Inferior parietal cortex (tissue), 1 donor: Measurements from ENCODE around the gene VPS26B.
"Not testable (repeated sequence)": the region's sequence is repeated elsewhere in the genome, so short reads cannot be mapped to it uniquely, and the experiment has no call there.

Experiments
- DNase-seq: peaks from one replicate; pipeline ENCODE4 v3.0.0-alpha.2; 2016; ENCODE audit errors: extremely low spot score

VPS26B gene

GRCh38 chr11:134281635-134282034, 57.2 kb downstream of the VPS26B start:
- DNase-seq, result not testable (repeated sequence)

DNA sequence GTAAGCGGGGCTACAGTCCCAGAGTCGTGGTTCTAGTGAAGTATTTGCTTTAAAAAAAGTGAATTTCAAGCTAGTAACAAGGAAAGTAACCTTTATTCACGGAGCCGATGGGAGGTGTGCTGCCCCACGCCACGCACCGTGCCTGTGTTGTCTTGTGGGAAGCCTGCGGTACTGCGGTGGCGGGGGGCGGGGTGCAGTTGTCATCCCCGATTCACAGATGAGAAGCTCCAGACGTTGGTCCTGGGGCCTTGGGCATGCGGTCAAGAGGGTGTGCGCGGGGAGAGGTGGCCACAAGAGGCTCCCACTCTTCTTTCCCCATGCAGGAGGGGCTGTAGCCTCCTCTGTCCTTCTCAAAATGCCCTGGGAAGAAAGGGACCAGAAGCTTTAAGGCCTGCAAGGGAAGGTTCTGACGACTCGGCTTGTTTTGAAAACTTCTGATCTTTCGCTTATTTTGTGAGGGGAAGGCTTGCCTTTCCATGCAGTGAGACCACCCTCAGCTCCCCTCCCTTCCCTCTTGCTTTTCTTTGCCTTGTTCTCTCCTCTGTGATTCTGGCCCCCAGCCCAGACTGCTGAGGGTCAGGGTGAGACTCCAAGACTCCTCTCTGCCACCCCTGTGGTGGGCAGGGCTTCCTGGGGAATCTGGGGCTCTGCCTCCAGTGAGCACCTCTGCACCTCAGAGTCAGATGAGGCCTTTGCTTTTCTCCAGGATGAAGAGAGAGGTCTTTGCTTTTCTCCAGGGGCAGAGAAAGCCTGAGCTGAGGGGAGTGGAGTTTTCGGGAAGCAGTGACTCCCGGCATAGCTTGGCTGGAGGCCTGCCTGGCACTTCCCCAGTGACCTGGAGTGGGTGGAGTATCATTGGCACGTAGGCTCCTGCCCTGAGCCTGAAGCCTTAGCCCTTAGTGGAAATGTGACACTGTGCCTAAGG, 57.9 kb downstream of the VPS26B start:
- no peak for DNase-seq

- no peak for DNase-seq
These were observed 59.2 kb downstream of the VPS26B start for GRCh38 chr11:134283461-134284230.

DNA sequence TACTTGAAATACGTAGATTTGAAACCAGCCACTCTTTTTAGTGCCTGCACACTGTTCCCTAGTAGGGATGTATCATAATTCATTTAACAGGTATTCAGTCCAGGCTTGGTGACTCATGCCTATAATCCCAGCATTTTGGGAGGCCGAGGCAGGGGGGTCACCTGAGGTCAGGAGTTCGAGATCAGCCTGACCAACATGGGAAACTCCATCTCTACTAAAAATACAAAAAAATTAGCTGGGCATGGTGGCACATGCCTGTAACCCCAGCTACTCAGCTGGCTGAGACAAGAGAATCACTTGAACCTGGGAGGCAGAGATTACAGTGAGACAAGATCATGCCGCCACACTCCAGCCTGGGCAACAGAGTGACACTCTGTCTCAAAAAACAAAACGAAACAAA, 59.9 kb downstream of the VPS26B start:
- DNase-seq, result not testable (repeated sequence)

DNA sequence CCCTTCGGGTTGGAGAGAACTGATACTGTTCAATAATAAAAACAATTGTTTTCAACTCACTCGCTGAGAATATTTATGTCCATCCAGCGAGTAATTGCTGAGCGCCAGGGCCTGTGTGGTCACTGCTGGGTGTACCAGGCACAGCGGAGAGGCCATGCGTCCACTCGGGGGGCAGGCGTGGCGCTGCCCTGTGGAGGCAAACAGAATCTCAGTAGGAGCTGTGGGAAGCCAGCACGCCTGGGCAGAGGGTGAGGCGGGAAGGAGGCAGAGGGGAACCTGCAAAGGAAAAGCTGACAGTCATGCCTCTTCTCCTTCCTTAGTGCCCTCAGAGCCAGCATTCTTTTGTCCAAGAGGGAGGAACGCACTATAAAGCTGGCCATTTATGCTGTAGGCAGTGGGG, 63.1 kb downstream of the VPS26B start:
- DNase-seq, result no peak

DNA sequence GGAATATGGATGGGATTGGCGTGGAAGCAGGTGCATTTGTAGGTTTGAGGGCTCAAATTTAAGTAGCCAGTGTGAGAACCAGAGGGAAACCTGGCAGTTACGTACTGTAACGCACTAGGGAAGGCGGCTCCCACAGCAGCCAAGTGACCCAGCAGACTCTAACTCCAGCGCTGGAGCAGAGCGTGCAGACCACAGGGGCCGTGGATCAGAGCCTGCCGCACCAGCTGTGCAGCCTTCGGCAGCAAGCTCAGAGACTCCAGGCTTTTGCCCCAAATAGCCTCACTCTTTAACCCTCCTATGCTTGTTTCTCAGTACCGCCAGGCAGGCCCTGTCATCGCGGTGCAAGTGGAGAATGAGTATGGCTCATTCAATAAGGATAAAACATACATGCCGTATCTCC, 64.0 kb downstream of the VPS26B start:
- DNase-seq, result no peak

- no peak for DNase-seq
These were observed 64.7 kb downstream of the VPS26B start for GRCh38 chr11:134289167-134289566.

- DNase-seq, result no peak
These were observed 65.3 kb downstream of the VPS26B start for GRCh38 chr11:134289789-134290188.

DNA sequence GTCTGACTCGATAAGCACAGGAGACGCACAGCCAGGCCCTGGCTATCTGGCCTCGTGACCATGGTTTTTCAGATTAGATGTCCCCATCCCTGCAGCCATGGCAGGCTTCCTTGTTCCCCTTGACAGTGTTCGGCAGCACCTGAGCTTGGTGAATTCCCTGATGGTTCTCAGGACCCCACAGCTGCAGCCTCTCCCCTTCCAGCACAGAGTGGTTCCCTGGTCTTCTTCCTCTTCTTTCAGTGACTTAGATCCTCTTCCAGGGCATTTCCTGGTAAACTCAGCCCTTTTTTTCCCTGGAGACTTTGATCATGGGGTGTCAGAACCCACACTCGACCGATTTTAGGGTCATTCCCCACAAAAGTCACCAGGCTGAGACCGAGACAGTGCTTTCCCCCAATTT, 66.2 kb downstream of the VPS26B start:
- no peak for DNase-seq

DNA sequence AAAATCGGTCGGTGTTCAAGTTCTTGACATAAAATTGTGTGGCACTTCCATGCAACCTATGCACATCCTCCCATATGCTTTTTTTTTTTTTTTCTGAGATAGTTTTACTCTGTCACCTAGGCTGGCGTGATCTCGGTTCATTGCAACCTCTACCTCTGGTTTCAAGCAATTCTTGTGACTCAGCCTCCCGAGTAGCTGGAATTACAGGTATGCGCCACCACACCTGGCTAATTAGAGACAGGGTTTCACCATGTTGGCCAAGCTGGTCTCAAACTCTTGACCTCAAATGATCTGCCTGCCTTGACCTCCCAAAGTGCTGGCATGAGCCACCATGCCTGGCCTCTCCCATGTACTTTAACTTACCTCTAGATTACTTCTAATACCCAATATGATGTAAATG, 66.7 kb downstream of the VPS26B start:
- DNase-seq, result no peak

DNA sequence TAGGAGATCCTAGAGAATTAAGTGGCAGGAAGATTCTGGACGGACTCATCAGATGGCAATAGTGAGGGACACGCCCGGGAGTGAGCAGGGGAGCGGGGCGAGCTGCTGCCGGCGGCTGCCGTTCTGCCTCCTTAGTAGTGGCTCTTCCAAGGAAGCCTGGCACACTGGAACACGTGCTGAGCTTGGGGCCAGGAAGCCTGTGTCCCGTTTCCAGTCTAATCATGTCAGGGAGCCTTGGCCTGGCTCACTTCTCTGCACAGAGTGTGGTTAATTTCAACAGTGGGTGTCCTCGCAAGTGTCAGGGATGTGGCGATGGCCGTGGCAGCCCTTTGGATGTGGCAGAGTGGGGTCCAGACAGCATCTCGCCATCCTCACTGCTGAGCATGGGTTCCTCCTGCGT, 68.2 kb downstream of the VPS26B start:
- DNase-seq, result no peak

DNA sequence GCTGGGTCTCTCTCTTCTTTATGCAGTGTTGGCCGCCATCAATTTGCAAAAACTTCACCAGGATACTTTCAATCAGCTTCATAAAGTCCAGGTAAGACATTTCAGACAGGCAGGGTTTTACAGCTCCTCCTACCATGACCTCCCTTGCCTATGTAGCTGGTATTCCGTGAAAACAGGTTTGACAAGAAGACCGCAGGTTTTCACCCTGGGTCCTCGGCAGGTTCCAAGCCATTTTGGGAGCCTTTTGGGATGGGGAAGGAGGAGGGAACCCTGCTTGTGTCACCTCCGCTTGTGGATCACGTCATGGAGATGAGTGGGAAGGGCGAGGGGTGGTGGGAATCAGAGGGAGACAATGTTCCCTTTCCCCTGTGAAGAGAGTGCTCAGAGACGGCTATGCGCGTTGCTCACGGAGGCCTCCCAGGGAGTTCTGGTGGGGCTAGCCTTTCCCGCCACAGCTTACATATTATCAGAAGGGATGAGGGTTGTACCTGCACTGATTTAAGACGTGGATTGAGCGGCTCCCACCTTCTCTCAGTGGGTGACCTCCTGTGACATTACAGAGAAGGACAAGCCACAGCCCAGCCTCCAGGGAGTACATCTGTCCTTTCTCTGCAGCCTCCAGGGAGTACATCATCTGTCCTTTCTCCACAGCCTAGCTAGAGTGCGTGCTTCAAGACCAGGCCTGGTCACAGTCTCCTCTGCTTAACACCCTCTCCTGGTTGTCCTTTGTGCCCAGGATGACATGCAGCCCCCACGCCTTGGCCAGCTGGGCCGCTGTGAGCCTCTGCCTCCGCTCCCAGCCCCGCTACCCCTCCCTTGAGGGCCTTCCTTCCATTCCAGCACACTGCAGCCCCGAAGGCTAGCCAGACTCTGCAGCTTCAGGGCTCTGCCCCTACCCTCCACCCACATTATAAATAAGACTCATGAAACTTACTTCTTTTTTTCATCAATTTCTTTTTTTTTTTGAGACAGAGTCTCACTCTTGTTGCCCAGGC, 68.9 kb downstream of the VPS26B start:
- DNase-seq, result no peak

GRCh38 chr11:134294664-134295063, 70.2 kb downstream of the VPS26B start:
- DNase-seq, result no peak
